NB4 (cell line): ENCODE data around the gene LPAR4.

Experiments
- DNase-seq: peaks from one replicate; pipeline ENCODE4 v3.0.0; 2010; ENCODE audit warnings: low read depth
- H3K4me3 ChIP-seq: one replicate; pipeline ENCODE4 v1.5.1; 2011; ENCODE audit warnings: mild to moderate bottlenecking, low read depth, low read length, moderate library complexity
- MYC ChIP-seq: IDR thresholded peaks from 2 replicates; pipeline ENCODE4 v1.6.1; 2011; ENCODE audit warnings: low read depth, low read length
- POLR2A ChIP-seq: IDR thresholded peaks from 2 replicates; pipeline ENCODE4 v1.6.1; 2011; ENCODE audit warnings: mild to moderate bottlenecking; ENCODE audit not compliant: insufficient read length; ENCODE audit errors: extremely low read depth
- TF ChIP-seq, protein P1 (sequence below): IDR thresholded peaks from 2 replicates; pipeline ENCODE4 v1.6.1; 2011; ENCODE audit warnings: low read depth, low read length
- TF ChIP-seq, protein P2 (sequence below): IDR thresholded peaks from one replicate; pipeline ENCODE4 v1.5.1; 2012; ENCODE audit warnings: low read depth, low read length

LPAR4 gene

DNA sequence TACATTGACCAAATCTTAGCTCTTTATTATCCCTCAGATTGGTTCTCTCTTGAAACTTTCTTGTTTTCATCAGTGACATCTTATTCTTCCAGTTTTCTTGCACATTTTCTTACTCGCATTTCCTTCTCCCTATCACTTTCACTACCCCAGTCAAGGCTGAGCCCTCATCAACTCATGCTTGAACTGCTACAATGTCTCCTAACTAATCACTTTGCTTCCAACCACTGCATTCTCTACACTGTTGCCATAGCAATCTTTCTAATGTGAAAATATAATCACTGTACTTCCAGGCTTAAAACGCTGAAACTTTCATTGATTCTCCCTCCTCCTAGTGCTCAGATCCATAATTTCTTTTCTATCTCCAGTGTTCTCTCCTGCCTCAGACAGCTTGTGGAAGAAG is 22.2 kb upstream of the LPAR4 start:
- no peak overlapping the region for H3K4me3 ChIP-seq
- DNase-seq: no peak
- TF ChIP-seq, protein P1, sequence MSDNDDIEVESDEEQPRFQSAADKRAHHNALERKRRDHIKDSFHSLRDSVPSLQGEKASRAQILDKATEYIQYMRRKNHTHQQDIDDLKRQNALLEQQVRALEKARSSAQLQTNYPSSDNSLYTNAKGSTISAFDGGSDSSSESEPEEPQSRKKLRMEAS: no peak
- TF ChIP-seq POLR2A (no peak), MYC (no peak)
- TF ChIP-seq, protein P2, sequence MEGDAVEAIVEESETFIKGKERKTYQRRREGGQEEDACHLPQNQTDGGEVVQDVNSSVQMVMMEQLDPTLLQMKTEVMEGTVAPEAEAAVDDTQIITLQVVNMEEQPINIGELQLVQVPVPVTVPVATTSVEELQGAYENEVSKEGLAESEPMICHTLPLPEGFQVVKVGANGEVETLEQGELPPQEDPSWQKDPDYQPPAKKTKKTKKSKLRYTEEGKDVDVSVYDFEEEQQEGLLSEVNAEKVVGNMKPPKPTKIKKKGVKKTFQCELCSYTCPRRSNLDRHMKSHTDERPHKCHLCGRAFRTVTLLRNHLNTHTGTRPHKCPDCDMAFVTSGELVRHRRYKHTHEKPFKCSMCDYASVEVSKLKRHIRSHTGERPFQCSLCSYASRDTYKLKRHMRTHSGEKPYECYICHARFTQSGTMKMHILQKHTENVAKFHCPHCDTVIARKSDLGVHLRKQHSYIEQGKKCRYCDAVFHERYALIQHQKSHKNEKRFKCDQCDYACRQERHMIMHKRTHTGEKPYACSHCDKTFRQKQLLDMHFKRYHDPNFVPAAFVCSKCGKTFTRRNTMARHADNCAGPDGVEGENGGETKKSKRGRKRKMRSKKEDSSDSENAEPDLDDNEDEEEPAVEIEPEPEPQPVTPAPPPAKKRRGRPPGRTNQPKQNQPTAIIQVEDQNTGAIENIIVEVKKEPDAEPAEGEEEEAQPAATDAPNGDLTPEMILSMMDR: no peak

DNA sequence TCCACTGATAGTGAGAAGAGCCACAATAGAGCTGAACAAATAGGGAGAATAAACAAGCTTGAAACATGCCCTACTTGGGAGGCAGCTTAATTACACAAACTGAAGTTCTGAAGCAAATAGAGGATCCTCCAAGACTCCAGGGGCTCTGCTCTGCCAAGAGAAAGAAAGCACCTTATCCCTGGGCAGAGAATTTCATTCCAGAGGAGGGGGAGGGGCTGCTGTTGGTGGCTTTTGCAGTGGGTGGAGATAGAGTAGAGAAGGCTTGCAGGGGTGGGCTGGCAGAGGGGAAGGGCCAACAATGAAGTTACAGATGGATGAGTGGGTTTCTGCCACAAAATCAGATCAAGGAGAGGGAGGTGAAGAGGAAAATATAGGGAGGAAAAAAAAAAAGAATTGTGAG is 1.0 kb upstream of the LPAR4 start:
- TF ChIP-seq, protein P2: no peak
- TF ChIP-seq MYC: no peak
- no peak for TF ChIP-seq POLR2A
- TF ChIP-seq, protein P1: no peak
- DNase-seq: no peak
- no peak overlapping the region for H3K4me3 ChIP-seq

DNA sequence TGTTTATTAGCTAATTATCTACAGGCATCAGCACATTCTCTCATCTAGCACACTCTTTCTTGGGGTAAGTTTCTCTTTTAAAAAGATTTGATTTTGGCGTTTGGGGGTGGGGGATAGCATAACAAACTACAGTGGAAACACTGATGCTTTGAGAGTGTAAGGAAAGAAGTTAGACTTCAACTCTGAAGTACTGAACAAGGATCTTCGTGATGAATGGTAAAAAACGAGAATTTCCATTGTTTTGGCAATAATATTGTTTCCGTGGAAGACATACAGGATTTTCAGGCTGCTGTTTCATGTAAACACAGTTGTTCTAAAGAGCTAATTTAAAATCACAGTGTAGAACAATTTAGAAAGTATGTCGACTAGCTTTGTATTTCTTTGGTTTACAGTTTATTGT is 451 bp downstream of the LPAR4 start:
- TF ChIP-seq MYC (no peak), POLR2A (no peak)
- TF ChIP-seq, protein P2: no peak
- TF ChIP-seq, protein P1: no peak
- DNase-seq: no peak
- H3K4me3 ChIP-seq: no peak overlapping the region

DNA sequence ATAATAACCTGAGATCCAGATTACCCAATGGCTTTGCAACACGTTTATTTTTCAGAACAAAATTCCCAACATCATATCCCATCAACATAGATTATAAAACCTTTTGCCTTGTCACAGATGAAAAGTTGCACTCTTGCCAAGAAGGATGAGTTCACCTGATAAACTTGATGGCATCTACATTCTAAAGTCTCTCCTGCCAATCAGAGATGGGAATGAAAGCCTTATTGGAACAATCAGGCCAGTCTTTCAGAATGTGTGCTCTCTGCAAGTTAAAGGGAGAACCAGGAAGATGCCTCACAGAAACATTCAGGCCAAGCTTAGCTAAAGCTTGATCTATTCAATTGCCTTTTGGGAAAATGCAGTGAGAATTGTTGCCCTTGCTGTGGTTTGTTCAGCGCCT is 1.3 kb downstream of the LPAR4 start:
- TF ChIP-seq, protein P2: no peak
- no peak for TF ChIP-seq MYC
- TF ChIP-seq POLR2A: no peak
- TF ChIP-seq, protein P1: no peak
- no peak overlapping the region for H3K4me3 ChIP-seq
- DNase-seq: no peak

DNA sequence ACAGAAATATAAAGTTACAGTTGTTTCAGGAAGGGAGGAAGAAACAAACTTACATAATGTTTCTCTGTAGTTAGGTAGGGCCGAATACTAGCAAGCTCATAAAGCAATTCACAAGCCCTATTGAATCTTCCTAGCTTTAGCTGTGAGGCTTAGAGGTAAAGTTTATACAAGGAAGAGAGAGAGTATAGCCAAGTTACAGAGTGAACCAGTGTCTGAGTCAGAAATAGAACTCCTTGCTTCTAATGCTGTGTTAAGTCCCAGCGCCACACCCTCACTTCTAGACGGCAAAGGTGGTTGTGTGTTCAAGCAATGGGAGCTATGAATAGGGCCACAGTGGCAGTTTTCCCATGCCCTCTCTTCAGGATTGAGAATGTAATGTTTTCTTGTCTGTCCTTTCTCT is 6.1 kb downstream of the LPAR4 start:
- DNase-seq: no peak
- TF ChIP-seq, protein P1: no peak
- TF ChIP-seq POLR2A (no peak), MYC (no peak)
- TF ChIP-seq, protein P2: no peak
- no peak overlapping the region for H3K4me3 ChIP-seq

DNA sequence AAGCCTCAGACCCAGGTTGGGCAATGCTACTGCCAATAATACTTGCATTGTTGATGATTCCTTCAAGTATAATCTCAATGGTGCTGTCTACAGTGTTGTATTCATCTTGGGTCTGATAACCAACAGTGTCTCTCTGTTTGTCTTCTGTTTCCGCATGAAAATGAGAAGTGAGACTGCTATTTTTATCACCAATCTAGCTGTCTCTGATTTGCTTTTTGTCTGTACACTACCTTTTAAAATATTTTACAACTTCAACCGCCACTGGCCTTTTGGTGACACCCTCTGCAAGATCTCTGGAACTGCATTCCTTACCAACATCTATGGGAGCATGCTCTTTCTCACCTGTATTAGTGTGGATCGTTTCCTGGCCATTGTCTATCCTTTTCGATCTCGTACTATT is 7.4 kb downstream of the LPAR4 start:
- TF ChIP-seq POLR2A: no peak
- TF ChIP-seq, protein P1: no peak
- TF ChIP-seq MYC: no peak
- no peak overlapping the region for H3K4me3 ChIP-seq
- peak; percentile 1 for DNase-seq
